HL-60/S4 treated with phorbol 12-myristate 13-acetate at 8.2 ng/mL for 4 days and 3 days (cell line): ENCODE measurements around the gene FAAH.

ENCODE experiments used
- in situ Hi-C: fragments of 300-500 bp; cut with MboI; formaldehyde crosslinking; loops from 2 replicates; pipeline ENCODE4 v1.15.0; 2022; ENCODE audit warnings: low sequenced_read_pairs

FAAH gene

DNA sequence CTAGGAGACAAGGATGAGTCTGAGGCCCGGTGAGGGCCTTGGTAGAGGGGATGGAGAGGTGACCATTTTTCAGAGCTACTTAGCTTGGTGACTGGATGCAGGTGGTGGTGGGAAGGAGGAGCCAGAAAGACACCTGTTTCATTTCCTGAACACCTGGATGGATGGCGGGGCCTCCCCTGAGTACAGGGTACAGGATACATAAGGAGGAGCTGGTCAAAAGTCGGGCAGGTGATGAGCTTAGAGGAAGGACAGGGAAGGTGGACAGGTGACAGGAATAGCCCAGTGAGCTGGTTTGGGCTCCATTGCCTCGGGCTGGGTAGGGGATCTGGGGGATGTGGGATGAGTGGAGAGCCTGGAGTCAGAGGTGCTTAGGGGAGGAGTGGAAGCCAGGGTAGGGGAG is 6.3 kb downstream of the FAAH start:
- in situ Hi-C loops: loop anchor here (25.0 kb wide), 1 partner anchor 137 kb away; a partner anchor contains a TSS

DNA sequence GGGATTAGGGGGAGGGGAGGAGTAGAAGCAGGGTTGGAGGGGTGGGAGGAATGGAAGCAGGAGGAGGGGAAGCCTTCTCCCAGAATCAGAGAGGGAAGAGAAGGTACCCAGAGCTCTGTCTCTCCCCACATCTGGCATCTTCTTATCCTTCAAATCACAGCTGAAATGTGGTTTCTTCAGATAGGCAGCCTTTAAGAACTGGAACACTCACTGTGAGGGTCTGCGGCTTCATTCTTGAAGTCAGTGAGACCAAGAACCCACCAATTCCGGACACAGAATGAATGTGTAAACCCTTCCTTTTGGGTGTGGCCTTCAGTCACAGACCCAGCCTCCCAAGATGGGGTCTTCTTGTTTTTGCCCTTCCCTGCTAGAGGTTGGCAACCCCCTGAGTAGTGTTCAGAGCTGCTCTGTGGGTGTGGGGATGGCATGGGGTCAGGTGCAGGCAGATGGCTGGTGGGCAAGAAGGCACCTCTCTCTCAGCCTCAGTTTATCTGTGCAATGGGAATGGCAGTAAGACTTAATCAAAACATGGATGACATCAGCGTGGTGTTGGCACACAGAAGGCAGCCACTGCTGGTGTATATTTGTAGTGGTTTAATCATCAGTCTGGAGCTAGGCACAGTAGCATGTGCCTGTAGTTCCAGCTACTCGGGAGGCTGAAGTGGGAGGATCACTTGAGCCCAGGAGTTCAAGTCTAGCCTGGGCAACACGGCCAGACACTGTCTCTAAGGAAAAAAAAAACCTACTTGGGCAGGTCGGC is 7.2 kb downstream of the FAAH start:
- in situ Hi-C loops: loop anchor here (25.0 kb wide), 1 partner anchor 136 kb away; a partner anchor contains a TSS

DNA sequence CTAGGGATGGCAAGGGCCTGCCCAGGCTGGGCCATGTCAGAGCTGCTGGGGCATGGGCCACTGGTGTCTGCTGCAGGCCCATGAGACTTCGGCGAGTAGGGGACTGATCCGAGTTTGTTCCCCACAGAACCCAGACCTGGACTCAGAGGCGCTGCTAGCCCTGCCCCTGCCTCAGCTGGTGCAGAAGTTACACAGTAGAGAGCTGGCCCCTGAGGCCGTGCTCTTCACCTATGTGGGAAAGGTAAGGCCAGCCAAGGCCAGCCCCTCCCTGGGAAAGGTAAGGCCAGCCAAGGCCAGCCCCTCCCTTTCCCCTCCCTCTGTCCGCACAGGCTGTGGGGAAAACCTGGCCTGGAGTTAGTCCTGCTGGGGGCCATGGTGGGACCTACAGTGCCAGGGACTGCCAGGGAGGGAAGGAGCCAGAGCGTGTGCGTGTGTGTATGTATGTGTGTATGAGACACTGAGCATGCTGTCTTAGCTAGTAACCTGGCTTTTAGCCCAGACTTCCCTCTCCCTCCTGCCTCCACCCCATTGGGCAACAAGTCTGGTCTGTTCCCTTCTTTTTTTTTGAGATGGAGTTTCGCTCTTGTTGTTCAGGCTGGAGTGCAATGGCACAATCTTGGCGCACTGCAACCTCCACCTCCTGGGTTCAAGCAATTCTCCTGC is 8.0 kb downstream of the FAAH start:
- in situ Hi-C loops: loop anchor here (25.0 kb wide), 1 partner anchor 135 kb away; a partner anchor contains a TSS

DNA sequence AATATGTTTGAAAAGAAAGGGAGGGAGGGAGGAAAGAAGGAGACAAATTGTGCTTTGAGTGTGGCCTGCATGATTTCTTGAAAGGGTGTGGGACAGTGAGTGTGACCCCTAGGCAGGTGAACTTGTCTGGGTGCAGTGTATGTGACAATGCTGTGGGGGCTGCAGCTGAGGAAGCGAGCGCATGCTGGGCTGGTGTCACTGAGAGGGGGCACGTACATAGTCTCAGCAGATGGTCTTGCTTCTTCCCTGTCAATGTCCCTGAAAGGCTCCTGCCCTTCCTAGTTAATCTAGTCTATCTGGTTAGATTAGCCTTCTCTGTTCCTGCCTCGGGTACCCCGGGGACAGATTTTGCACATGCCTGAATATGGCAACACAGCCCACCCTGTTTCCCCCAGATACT is 9.8 kb downstream of the FAAH start:
- in situ Hi-C loops: loop anchor here (25.0 kb wide), 1 partner anchor 133 kb away; a partner anchor contains a TSS

DNA sequence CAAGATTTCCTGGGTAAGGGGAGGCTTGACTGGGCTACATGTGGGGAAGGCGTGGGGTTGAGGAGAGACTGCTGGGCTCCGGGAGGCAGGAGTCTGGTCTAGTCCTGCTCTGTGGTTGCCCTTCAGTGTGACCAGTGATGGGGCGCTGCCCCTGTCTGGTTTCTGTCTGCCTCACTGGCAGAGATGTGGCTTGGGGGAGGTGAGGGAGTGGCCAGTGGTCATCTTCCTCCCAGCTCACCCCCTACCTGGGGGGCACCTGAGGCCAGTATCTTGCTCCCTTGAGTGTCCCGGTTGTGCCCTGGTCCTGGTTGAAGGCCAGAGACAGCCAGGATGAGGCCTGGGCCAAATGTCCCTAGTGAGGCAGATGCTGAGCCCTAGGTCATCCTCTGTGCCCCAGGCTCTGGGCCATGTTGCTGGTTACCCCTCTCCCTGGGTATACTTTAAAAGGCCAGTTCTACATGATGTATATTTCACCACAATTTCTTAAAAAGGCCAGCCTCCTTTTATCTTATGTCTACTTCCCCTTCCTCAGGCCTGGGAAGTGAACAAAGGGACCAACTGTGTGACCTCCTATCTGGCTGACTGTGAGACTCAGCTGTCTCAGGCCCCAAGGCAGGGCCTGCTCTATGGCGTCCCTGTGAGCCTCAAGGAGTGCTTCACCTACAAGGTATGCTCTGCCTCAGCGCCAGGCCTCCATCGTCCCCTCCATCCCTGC is 10.5 kb downstream of the FAAH start:
- in situ Hi-C loops: loop anchor here (25.0 kb wide), 1 partner anchor 133 kb away; a partner anchor contains a TSS

DNA sequence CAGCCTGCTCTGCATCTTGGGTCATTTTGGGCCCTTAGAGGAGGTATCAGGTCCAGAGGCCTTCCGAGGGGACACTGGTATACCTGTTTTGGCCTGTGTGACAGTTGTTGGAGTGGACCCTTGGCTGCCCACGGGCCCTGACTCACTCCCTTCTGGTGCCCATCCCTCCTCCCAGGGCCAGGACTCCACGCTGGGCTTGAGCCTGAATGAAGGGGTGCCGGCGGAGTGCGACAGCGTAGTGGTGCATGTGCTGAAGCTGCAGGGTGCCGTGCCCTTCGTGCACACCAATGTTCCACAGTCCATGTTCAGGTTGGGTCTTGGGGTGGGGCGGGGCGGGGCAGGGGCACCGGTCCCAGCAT is 11.1 kb downstream of the FAAH start:
- in situ Hi-C loops: loop anchor here (25.0 kb wide), 1 partner anchor 132 kb away; a partner anchor contains a TSS

DNA sequence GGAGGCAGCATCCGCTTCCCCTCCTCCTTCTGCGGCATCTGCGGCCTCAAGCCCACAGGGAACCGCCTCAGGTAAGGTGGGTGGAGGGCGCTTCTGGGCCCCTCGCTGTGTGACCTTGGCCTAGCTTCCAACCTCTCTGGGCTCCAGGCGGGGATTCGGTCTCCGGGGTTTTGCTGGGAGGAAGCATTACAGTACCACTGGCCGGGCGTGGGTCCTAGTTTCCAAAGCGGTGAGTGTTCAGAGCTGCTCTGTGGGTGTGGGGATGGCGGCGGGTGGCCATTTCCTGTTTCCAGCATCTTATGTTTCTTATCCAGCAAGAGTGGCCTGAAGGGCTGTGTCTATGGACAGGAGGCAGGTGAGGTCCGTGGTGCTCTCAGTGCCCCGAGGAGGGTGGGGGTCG is 11.6 kb downstream of the FAAH start:
- in situ Hi-C loops: loop anchor here (25.0 kb wide), 1 partner anchor 132 kb away; a partner anchor contains a TSS

DNA sequence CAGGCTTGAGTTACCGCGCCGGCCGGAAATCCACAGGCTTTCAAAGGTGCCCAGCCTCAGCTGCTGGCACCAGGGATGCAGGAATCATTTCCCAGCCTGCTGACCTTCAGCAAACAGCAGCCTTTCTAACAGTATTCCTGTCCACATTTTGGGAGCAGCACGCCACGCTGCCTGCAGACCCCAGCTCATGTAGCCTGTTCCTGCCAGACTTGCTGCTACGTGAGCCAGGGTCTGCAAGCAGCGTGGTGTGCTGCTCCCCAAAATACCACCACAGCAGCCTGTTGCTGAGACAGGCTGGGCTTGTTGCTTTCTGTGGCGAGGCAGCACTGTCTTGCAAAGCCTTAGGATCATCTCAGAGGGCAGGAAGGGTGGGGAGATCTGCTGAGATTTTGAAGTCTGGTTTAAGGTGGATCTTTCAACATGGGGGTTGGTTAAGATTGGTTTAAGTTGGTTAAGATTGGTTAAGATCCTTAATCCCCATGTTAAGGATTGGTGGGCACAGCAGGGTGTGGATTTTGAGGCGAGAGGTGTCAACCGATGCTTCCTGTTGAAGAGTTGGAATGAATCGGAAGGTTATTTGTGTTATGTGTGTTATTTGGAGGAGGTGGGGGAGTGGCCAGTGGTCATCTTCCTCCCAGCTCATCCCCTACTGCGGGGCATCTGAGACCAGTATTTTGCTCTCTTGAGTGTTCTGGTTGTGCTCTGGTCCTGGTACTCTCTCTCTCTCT is 12.9 kb downstream of the FAAH start:
- in situ Hi-C loops: loop anchor here (25.0 kb wide), 1 partner anchor 130 kb away; a partner anchor contains a TSS

DNA sequence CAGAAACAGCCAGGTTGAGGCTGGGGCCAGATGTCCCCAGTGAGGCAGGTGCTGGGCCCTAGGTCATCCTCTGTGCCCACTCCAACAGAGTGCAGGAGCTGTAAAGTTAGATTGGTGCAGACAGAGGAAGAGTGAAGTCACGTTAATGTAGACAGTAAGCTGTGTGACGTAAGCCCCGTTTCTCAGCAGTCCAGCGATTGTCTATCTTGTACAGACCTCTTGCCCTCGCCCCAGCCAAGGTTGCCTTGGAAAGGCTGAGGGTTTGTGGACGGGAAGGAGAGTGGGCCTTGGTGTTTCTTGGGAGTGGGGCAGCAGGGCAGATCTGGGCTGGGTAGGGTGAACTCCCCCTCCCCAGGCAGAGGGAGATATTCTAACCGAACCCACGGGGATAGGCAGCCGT is 13.5 kb downstream of the FAAH start:
- in situ Hi-C loops: loop anchor here (25.0 kb wide), 1 partner anchor 130 kb away; a partner anchor contains a TSS

DNA sequence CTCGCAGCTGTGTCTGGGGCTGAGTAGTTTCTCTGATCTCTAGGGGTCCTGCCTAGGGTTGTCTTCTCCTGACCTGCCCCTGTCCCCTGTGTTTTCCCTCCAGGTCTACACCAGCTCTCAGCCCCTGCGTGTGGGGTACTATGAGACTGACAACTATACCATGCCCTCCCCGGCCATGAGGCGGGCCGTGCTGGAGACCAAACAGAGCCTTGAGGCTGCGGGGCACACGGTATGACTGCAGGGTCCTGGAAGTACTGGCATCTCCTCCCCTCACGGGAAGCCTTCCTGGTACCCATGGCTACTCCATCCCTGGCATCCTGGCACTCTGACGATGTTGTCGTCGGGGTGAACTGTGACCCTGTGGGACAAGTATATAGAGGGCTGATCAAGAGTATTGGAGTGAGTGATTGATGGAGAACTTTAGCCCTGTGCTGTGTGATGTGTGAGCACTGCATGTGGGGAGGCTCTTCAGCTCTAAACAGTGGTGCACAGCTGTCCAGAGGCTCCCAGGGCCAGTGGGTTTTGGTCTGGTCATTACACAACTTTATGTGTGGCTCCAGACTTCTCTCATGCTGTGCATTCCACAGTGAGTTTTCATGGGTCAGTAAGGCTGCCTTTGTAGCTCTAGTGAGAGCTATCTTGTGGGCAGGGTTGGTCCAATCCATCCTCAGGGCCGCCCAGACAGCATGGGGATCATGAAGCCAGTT is 14.4 kb downstream of the FAAH start:
- in situ Hi-C loops: loop anchor here (25.0 kb wide), 1 partner anchor 129 kb away; a partner anchor contains a TSS

DNA sequence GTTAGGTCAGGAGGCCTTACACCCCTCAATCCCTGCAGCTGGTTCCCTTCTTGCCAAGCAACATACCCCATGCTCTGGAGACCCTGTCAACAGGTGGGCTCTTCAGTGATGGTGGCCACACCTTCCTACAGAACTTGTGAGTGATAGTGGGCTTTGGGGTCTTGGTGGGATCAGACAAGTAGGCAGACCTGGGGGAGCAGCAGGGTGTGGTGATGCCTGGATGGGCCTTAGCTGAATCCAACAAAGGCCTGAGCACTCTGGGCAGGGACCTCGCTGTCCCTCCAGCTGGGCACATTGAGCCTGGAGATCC is 14.9 kb downstream of the FAAH start:
- in situ Hi-C loops: loop anchor here (25.0 kb wide), 1 partner anchor 128 kb away; a partner anchor contains a TSS

DNA sequence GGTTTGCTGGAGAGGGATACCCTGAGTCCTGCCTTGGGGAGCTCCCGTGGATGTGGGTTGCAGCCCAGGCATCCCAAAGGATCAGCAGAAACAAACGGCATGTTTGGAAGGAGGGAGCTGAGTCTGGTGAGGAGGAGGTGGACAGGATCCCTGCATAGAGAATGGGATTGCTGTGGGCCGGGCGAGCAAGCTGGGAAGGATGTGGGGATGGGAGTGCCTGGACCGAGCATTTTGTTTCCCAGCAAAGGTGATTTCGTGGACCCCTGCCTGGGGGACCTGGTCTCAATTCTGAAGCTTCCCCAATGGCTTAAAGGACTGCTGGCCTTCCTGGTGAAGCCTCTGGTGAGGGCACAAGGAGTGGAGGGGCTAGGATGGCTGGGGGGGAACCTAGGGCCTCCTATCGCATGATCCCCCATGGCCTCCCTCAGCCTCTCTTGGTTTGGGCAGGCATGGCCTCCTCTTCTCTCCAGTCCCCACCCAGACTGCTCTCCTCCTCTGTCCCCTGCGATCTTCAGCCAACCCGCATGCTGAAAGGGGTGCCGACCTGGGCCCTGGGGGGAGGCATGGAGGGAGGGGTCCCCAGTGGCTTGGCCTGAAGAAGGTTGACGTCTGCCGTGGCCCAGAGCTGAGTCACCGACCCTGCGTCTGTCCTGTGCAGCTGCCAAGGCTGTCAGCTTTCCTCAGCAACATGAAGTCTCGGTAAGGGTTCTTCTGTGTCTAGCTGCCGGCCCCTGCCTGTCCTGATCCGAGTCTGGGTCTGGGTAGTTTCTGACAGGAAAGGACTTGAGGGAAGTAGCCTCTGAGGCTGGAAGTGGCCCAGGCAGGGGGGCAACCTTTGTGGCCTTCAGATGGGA is 16.3 kb downstream of the FAAH start:
- in situ Hi-C loops: loop anchor here (25.0 kb wide), 1 partner anchor 127 kb away; a partner anchor contains a TSS

DNA sequence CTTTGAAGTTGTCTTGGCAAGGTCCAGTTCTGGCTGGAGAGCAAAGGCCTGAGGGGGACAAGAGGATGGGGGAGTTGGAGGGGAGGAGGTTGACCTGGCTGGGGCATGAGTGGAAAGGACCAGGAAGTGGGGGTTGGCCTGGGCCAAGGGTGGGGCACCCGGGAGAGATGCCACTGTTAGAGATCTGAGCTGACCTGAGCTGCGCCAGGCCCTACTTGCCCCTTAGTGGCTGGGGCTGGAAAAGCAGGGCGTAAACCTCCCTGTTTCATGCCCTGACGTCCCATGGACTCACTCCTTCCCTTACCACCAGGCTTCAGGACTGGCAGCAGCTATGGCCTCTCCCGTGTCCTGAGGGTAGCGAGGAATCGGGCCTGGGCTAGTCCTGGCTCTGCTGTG is 16.9 kb downstream of the FAAH start:
- in situ Hi-C loops: loop anchor here (25.0 kb wide), 1 partner anchor 126 kb away; a partner anchor contains a TSS

DNA sequence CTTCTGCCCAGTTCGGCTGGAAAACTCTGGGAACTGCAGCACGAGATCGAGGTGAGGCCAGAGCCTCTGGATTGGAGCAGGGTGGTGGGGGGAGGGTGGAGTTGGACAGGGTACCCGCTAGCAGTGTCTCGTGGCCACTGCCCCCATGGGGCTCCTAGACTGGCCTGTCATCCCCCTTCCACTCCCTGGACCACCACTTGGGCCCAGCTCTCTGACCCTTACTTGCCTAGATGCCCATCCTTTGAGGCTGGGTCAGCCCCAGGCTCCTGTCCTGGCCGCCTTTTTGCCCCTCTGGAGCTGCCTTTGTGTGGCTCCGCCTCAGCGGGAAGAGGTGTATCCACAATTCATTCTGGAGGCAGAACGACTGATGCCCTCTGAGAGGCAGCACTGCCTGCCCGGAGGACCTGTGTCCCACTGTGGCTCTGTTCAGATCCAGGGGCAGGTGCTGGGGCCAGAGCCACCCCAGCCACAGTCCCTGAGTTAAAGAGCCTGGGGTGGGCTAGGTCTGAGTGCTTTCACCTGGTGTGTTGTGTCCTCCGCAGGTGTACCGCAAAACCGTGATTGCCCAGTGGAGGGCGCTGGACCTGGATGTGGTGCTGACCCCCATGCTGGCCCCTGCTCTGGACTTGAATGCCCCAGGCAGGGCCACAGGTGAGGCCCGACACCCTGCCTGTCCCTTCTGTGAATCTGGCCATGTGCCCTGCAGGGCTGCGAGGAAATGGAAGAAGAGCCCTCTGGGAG is 17.7 kb downstream of the FAAH start:
- in situ Hi-C loops: loop anchor here (25.0 kb wide), 1 partner anchor 126 kb away; a partner anchor contains a TSS

DNA sequence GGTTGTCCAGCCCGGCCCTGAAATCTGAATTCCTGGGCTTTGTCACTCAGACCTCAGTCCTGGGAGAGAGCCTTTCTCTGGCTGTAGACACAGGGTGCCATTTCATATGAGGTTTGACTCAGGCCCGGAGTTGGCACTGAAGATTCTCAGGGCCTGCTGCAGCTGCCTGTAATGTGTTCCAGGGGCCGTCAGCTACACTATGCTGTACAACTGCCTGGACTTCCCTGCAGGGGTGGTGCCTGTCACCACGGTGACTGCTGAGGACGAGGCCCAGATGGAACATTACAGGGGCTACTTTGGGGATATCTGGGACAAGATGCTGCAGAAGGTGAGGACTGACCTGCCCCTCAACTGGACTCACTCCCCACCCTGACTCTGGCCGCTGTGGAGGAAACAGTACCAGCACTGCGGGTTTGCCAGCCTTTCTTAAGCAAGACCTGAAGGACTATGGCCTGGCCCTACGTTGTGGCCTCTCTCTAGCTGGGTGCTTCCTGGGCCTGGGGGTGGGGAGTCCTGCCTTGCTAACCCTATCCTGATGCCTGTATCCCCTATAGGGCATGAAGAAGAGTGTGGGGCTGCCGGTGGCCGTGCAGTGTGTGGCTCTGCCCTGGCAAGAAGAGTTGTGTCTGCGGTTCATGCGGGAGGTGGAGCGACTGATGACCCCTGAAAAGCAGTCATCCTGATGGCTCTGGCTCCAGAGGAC is 18.9 kb downstream of the FAAH start:
- in situ Hi-C loops: loop anchor here (25.0 kb wide), 1 partner anchor 124 kb away; a partner anchor contains a TSS

DNA sequence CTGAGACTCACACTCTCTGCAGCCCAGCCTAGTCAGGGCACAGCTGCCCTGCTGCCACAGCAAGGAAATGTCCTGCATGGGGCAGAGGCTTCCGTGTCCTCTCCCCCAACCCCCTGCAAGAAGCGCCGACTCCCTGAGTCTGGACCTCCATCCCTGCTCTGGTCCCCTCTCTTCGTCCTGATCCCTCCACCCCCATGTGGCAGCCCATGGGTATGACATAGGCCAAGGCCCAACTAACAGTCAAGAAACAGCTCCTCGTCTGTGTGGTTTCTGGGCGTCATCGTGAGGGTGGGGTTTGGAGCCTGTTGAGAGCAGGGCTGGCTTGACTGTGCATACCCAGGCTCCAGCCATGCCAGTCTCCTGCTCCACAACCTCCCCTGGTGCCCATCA is 19.5 kb downstream of the FAAH start:
- in situ Hi-C loops: loop anchor here (25.0 kb wide), 1 partner anchor 124 kb away; a partner anchor contains a TSS

DNA sequence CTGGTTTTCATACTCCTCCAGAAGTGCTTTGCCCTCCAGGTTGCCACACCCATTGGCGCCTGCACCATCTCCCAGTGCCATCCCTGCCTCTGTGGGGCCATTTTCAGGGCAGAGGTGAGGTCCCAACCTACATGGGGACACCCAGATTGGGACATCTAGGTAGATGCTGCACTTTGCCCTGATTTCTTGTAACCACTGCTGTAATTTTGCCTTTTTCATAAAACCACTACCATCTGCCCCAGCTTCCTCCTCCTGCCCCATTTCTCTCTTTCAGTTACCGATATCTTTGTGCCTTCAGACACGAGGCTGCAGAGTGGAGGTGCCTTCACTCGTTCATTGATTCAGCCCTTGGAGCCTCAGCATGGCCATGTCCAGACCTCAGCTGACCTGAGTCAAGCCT is 21.4 kb downstream of the FAAH start:
- in situ Hi-C loops: loop anchor here (25.0 kb wide), 1 partner anchor 122 kb away; a partner anchor contains a TSS

DNA sequence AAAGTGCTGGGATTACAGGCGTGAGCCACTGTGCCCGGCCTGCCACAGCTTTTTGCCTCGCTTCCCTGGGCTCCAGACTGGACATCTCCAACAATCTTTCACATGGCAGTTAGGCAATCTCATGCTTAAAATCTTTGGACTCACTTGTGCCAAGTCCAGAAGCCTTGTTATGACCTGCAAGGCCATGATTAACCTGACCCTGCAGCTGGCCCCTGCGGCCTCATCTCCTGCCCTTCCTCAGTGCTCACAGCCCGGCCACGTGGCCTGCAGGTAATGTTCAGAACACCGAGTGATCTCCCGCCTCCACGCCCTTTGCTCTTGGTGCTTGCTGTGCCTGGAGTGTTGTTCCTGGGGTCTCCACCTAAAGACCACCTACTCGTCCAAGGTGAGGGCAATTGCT is 24.9 kb downstream of the FAAH start:
- in situ Hi-C loops: loop anchor here (25.0 kb wide), 1 partner anchor 118 kb away; a partner anchor contains a TSS
